ENCODE measurements around the gene HHIP.

Gene HHIP

GRCh38 chr4:144709793-144710525, 64.0 kb downstream of the HHIP start:
- no peaks in the 10 kb centered on the region for H3K4me1 Mint-ChIP-seq (ENCODE audit: low read depth)
- H3K27me3 Mint-ChIP-seq (ENCODE audit: low read depth): no peaks in the 10 kb centered on the region
- no peak overlapping the region for H3K4me3 Mint-ChIP-seq
- no peaks in the 10 kb centered on the region for H3K36me3 Mint-ChIP-seq (ENCODE audit: low read depth)
- H3K9me3 Mint-ChIP-seq: no peaks in the 10 kb centered on the region
- no peak overlapping the region for H3K27ac Mint-ChIP-seq

DNA sequence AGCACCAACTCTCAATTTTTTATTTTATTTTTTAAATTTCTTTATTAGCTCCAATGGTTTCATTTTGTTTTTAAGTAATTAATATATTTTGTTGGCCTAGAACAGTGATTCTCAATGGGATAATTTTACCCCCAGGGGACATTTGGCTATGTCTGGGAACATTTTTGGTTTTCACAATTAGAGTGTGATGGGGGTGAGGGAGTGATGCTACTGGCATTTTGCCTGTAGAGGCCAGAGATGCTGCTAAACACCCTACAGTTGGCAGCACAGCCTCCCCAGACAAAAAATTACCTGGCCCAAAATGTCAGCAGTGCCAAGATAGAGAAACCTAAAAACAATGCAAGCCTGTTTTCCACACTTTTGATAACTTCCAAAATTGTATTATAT, 64.6 kb downstream of the HHIP start:
- H3K9me3 Mint-ChIP-seq: no peaks in the 10 kb centered on the region
- H3K27me3 Mint-ChIP-seq (ENCODE audit: low read depth): no peaks in the 10 kb centered on the region
- no peak overlapping the region for H3K4me3 Mint-ChIP-seq
- H3K36me3 Mint-ChIP-seq (ENCODE audit: low read depth): no peaks in the 10 kb centered on the region
- H3K4me1 Mint-ChIP-seq (ENCODE audit: low read depth): no peaks in the 10 kb centered on the region
- no peak overlapping the region for H3K27ac Mint-ChIP-seq

- H3K27me3 Mint-ChIP-seq (ENCODE audit: low read depth): no peaks in the 10 kb centered on the region
- no peaks in the 10 kb centered on the region for H3K36me3 Mint-ChIP-seq (ENCODE audit: low read depth)
- no peak overlapping the region for H3K4me3 Mint-ChIP-seq
- no peaks in the 10 kb centered on the region for H3K4me1 Mint-ChIP-seq (ENCODE audit: low read depth)
- no peaks in the 10 kb centered on the region for H3K9me3 Mint-ChIP-seq
- no peak overlapping the region for H3K27ac Mint-ChIP-seq
Observed at GRCh38 chr4:144711700-144712456, 65.9 kb downstream of the HHIP start.

GRCh38 chr4:144712775-144713174, 66.8 kb downstream of the HHIP start:
- H3K27me3 Mint-ChIP-seq (ENCODE audit: low read depth): no peaks in the 10 kb centered on the region
- no peak overlapping the region for H3K27ac Mint-ChIP-seq
- H3K4me1 Mint-ChIP-seq (ENCODE audit: low read depth): no peaks in the 10 kb centered on the region
- H3K36me3 Mint-ChIP-seq (ENCODE audit: low read depth): no peaks in the 10 kb centered on the region
- H3K4me3 Mint-ChIP-seq: no peak overlapping the region
- no peaks in the 10 kb centered on the region for H3K9me3 Mint-ChIP-seq

- no peaks in the 10 kb centered on the region for H3K27me3 Mint-ChIP-seq (ENCODE audit: low read depth)
- no peaks in the 10 kb centered on the region for H3K4me1 Mint-ChIP-seq (ENCODE audit: low read depth)
Observed at GRCh38 chr4:144714166-144714565, 68.2 kb downstream of the HHIP start.

DNA sequence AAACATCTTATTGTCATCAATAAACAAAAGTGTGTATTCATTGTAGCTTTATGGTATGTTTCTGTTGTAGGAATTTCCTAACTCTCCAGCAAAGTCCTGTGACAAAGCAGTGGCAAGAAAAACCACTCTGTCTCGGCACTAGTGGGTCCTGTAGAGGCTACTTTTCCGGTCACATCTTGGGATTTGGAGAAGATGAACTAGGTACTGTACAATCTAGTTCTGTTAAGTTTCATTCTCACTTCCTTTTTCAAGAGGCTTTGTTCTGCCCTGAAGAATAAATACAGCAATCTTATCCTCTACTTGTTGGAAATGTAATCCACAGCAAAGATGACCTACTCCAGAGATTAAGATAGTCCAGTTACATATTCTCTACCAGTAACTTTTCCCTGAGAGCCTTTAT, 69.3 kb downstream of the HHIP start:
- no peaks in the 10 kb centered on the region for H3K4me1 Mint-ChIP-seq (ENCODE audit: low read depth)
- H3K27ac Mint-ChIP-seq: no peak overlapping the region
- no peaks in the 10 kb centered on the region for H3K36me3 Mint-ChIP-seq (ENCODE audit: low read depth)
- H3K9me3 Mint-ChIP-seq: no peaks in the 10 kb centered on the region
- no peak overlapping the region for H3K4me3 Mint-ChIP-seq
- H3K27me3 Mint-ChIP-seq (ENCODE audit: low read depth): no peaks in the 10 kb centered on the region

More at GRCh38 chr4:144714166-144714565, 68.2 kb downstream of the HHIP start:
- Mint-ChIP-seq H3K9me3 (no peaks in the 10 kb centered on the region), H3K27ac (no peak overlapping the region), H3K36me3 (ENCODE audit: low read depth) (no peaks in the 10 kb centered on the region), H3K4me3 (no peak overlapping the region)

DNA sequence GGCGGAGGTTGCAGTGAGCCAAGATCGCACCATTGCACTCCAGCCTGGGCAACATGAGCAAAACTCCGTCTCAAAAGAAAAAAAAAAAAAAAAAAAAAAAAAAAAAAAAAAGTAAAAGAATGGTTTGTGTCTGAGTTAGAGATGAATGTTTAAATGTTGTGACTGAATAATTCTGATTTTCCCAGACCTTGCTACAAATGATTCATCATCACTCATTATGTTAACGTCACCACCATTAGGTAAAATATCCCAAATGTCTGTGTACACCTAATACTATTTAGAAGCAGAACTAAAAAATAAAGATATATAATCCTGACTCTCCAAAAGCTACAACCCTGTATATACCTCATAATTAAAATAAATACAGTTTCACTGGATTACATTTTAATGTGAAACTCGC, 70.8 kb downstream of the HHIP start:
- Mint-ChIP-seq H3K9me3 (no peaks in the 10 kb centered on the region), H3K27me3 (ENCODE audit: low read depth) (no peaks in the 10 kb centered on the region), H3K4me1 (ENCODE audit: low read depth) (no peaks in the 10 kb centered on the region), H3K4me3 (no peak overlapping the region), H3K27ac (no peak overlapping the region), H3K36me3 (ENCODE audit: low read depth) (no peaks in the 10 kb centered on the region)

DNA sequence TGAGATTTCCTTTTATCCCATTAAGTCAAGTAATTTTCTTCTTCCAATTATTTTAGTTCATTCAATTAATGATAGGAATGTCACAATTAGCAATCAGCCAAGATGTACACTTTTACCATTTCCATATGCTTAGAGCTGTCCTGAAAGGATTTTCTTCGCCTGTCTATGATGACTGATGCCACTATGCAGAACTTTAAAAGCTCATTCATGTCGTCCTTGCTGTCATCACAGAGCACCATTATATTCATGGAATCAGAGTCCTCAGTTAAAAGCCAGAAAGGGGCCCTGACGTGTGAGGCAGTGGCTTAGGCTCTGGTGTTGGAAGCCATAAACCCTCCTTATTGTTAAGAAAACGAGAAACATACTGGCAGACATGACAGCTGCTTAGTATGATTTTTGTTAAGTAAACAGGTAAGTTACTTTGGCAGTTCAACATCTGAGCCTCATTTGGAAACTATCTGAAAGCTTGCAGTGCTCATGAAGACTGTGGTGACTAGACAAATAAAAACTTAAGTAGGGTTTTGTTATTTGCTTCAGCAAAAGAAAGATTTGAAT, 73.1 kb downstream of the HHIP start:
- no peaks in the 10 kb centered on the region for H3K9me3 Mint-ChIP-seq
- no peak overlapping the region for H3K27ac Mint-ChIP-seq
- H3K36me3 Mint-ChIP-seq (ENCODE audit: low read depth): no peaks in the 10 kb centered on the region
- no peak overlapping the region for H3K4me3 Mint-ChIP-seq
- no peaks in the 10 kb centered on the region for H3K27me3 Mint-ChIP-seq (ENCODE audit: low read depth)
- H3K4me1 Mint-ChIP-seq (ENCODE audit: low read depth): no peaks in the 10 kb centered on the region

GRCh38 chr4:144720491-144720890, 74.5 kb downstream of the HHIP start:
- Mint-ChIP-seq H3K27ac (no peak overlapping the region), H3K27me3 (ENCODE audit: low read depth) (no peaks in the 10 kb centered on the region), H3K9me3 (no peaks in the 10 kb centered on the region), H3K4me1 (ENCODE audit: low read depth) (no peaks in the 10 kb centered on the region), H3K4me3 (no peak overlapping the region), H3K36me3 (ENCODE audit: low read depth) (no peaks in the 10 kb centered on the region)

GRCh38 chr4:144721994-144722393, 76.0 kb downstream of the HHIP start:
- Mint-ChIP-seq H3K27ac (no peak overlapping the region), H3K9me3 (no peaks in the 10 kb centered on the region), H3K36me3 (ENCODE audit: low read depth) (no peaks in the 10 kb centered on the region), H3K4me3 (no peak overlapping the region), H3K27me3 (ENCODE audit: low read depth) (no peaks in the 10 kb centered on the region), H3K4me1 (ENCODE audit: low read depth) (no peaks in the 10 kb centered on the region)

DNA sequence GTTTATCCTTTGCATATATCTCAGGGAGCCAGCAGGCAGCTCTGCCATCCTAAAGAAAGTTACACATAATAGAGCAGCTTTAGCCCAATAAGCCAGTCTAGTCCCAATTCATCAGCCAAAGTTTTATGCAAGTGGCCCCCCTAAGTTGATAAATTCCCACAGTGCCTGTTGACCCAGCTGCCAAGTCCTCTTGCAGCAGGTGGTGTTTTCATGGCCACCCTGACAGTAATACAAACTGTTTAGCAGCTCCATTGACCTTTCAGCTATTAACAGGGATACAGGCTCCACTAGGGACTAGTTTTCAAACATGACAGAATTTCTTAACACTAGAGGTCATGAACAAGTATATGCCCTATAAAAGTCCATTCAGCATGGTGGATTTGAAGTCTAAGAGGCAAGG, 77.5 kb downstream of the HHIP start:
- Mint-ChIP-seq H3K9me3 (no peaks in the 10 kb centered on the region), H3K4me1 (ENCODE audit: low read depth) (no peaks in the 10 kb centered on the region), H3K36me3 (ENCODE audit: low read depth) (no peaks in the 10 kb centered on the region), H3K27ac (no peak overlapping the region), H3K4me3 (no peak overlapping the region), H3K27me3 (ENCODE audit: low read depth) (no peaks in the 10 kb centered on the region)

DNA sequence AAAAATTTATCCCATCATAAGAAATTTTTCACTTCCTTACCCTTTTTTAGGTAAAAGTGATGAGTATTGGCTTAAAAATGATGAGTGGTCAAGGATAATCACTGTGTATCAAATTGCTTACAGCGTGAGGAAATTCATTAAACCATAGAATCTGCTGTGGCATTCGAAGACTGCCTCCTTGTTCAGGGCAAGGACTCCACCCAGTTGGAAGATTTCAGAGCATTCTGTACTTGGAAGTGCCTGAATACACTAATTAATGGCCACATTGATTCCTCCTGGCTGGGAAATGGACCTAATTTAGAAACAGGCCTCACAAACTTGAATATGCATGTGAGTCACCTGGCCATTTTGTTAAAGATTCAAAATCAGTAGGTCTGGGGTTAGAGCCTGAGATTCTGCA, 83.2 kb downstream of the HHIP start:
- Mint-ChIP-seq H3K36me3 (ENCODE audit: low read depth) (no peaks in the 10 kb centered on the region), H3K4me3 (no peak overlapping the region), H3K27me3 (ENCODE audit: low read depth) (no peaks in the 10 kb centered on the region), H3K4me1 (ENCODE audit: low read depth) (no peaks in the 10 kb centered on the region), H3K27ac (no peak overlapping the region), H3K9me3 (no peaks in the 10 kb centered on the region)

- Mint-ChIP-seq H3K4me3 (no peak overlapping the region), H3K4me1 (ENCODE audit: low read depth) (no peaks in the 10 kb centered on the region), H3K36me3 (ENCODE audit: low read depth) (no peaks in the 10 kb centered on the region), H3K27me3 (ENCODE audit: low read depth) (no peaks in the 10 kb centered on the region), H3K27ac (no peak overlapping the region), H3K9me3 (no peaks in the 10 kb centered on the region)
Observed at GRCh38 chr4:144732584-144733428, 86.8 kb downstream of the HHIP start.

- Mint-ChIP-seq H3K27me3 (ENCODE audit: low read depth) (no peaks in the 10 kb centered on the region), H3K36me3 (ENCODE audit: low read depth) (no peaks in the 10 kb centered on the region), H3K4me1 (ENCODE audit: low read depth) (no peaks in the 10 kb centered on the region), H3K4me3 (no peak overlapping the region), H3K9me3 (no peaks in the 10 kb centered on the region), H3K27ac (no peak overlapping the region)
Observed at GRCh38 chr4:144733566-144733965, 87.6 kb downstream of the HHIP start.

All from T-helper 1 cell treated with Interleukin-12 subunit alpha and Interleukin-12 subunit beta and Interleukin-4 antibody, amounts not matched to agents 30 μg/mL and 1 μg/mL, for 36 hours (primary cell).